Left lung (tissue), 10 donors: ENCODE results near the gene MUC4. TPM values are rescaled to one million over a fixed set of nuclear protein-coding genes. Genes with fewer than 3 reads are reported as not detected.

Experiments
- ATAC-seq: fragments of 200-7000 bp; cut with Tn5 transposase; one replicate; pipeline ENCODE4 v1.9.1; 2020; ENCODE audit warnings: moderate library complexity
- DNase-seq, 4 donors: peaks; one replicate each; pipeline ENCODE4 v3.0.0-alpha.2; 2013 to 2020
- H3K27ac ChIP-seq, 2 donors: fragments of 200-600 bp; sonication (generic) in 1 of 2; one replicate each; pipeline versions ENCODE4 v1.5.0 to v1.8.0; 2020 to 2021
- H3K27me3 ChIP-seq, 2 donors: fragments of 200-600 bp; sonication (generic) in 1 of 2; one replicate each; pipeline versions ENCODE4 v1.5.0 to v1.8.0; 2020 to 2021
- H3K36me3 ChIP-seq, 2 donors: fragments of 200-600 bp; sonication (generic) in 1 of 2; one replicate each; pipeline versions ENCODE4 v1.5.0 to v1.8.0; 2020 to 2021
- H3K4me1 ChIP-seq, 2 donors: fragments of 200-600 bp; one replicate each; pipeline ENCODE4 v1.8.0; 2021
- H3K4me3 ChIP-seq, 2 donors: fragments of 200-600 bp; sonication (generic) in 1 of 2; one replicate each; pipeline versions ENCODE4 v1.5.0 to v1.8.0; 2020 to 2021; ENCODE audit warnings: mild to moderate bottlenecking in 1 of 2
- H3K9me3 ChIP-seq, 2 donors: fragments of 200-600 bp; sonication (generic) in 1 of 2; one replicate each; pipeline versions ENCODE4 v1.5.0 to v1.8.0; 2020 to 2021
- intact Hi-C, 2 donors: fragments of 100-400 bp; cut with DNase I; formaldehyde crosslinking; loops; one replicate each; pipeline versions ENCODE4 v1.11.2 to v1.14.2; 2022
- polyA plus RNA-seq, 6 donors: library from polyadenylated mRNA; unstranded; fragments of 120-200 nt; gene quantifications; one replicate each; pipeline ENCODE4 v1.2.1, GENCODE V29; 2013; ENCODE audit not compliant: insufficient read length in 6 of 6
- total RNA-seq, 2 donors: library from RNA; stranded (reverse); fragmentation: NEBNext Ultra II Directional; extraction: Animal tissue kit (Norgen Biotek cat#: 25700); gene quantifications; one replicate each; pipeline ENCODE4 v1.2.1, GENCODE V29; 2021
- TF ChIP-seq, protein P1 (sequence below), 2 donors: fragments of 200-600 bp; sonication (generic) in 1 of 2; IDR thresholded peaks; one replicate each; pipeline versions ENCODE4 v1.5.0 to v1.8.0; 2021; ENCODE audit warnings: antibody characterized with exemption in 2 of 2
- donor health status: DM: no; HTN: yes; CAD: no.
- donor health status: DM: no; HTN: no; CAD: no.

Gene MUC4
- total and polyA plus RNA-seq, 8 donors, result 0.35 to 12.8 (median 1.5) TPM

DNA sequence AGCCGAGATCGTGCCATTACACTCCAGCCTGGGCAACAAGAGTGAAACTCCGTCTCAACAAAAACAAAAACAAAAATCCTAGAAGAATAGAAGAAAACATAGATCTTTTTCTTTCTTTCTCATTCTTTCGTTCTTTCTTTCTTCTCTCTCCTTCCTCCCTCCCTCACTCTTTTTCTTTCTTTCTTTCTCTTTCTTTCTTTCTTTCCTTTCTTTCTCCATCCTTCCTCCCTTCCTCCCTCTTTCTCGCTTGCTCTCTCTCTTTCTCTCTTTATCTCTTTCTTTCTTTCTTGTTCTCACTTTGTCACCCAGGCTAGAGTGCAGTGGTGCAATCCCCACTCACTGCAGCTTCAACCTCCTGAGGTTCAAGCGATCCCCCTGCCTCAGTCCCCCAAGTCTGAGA, 33.8 kb upstream of the MUC4 start:
- no peaks in the 10 kb centered on the region for H3K9me3 ChIP-seq
- no peaks in the 10 kb centered on the region for H3K36me3 ChIP-seq
- H3K4me3 ChIP-seq, result no peak overlapping the region
- DNase-seq (no peak), ATAC-seq (no peak)
- H3K27ac ChIP-seq, result no peak overlapping the region
- H3K4me1 ChIP-seq, result no peaks in the 10 kb centered on the region
- no peaks in the 10 kb centered on the region for H3K27me3 ChIP-seq
- intact Hi-C loops, result no loop called here
- TF ChIP-seq, protein P1, sequence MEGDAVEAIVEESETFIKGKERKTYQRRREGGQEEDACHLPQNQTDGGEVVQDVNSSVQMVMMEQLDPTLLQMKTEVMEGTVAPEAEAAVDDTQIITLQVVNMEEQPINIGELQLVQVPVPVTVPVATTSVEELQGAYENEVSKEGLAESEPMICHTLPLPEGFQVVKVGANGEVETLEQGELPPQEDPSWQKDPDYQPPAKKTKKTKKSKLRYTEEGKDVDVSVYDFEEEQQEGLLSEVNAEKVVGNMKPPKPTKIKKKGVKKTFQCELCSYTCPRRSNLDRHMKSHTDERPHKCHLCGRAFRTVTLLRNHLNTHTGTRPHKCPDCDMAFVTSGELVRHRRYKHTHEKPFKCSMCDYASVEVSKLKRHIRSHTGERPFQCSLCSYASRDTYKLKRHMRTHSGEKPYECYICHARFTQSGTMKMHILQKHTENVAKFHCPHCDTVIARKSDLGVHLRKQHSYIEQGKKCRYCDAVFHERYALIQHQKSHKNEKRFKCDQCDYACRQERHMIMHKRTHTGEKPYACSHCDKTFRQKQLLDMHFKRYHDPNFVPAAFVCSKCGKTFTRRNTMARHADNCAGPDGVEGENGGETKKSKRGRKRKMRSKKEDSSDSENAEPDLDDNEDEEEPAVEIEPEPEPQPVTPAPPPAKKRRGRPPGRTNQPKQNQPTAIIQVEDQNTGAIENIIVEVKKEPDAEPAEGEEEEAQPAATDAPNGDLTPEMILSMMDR (IDR thresholded peaks at IDR 0.05), result no peak

GRCh38 chr3:195844671-195845218, 33.0 kb upstream of the MUC4 start:
- no peaks in the 10 kb centered on the region for H3K4me1 ChIP-seq
- peaks cover 0 to 1% of the 10 kb centered on the region in 2 donors for H3K27me3 ChIP-seq
- intact Hi-C loops, result no loop called here
- no peak overlapping the region for H3K4me3 ChIP-seq
- DNase-seq (no peak), ATAC-seq (no peak)
- TF ChIP-seq, protein P1 (IDR thresholded peaks at IDR 0.05), result no peak
- H3K27ac ChIP-seq, result no peak overlapping the region
- no peaks in the 10 kb centered on the region for H3K9me3 ChIP-seq
- no peaks in the 10 kb centered on the region for H3K36me3 ChIP-seq

- no peak for ATAC-seq
- Histone ChIP-seq H3K27ac (no peak overlapping the region), H3K27me3 (peaks cover 0 to 9% of the 10 kb centered on the region in 2 donors), H3K9me3 (no peaks in the 10 kb centered on the region), H3K4me3 (no peak overlapping the region), H3K4me1 (no peaks in the 10 kb centered on the region), H3K36me3 (no peaks in the 10 kb centered on the region)
- TF ChIP-seq, protein P1 (IDR thresholded peaks at IDR 0.05), result no peak
- no peak for DNase-seq
- intact Hi-C loops, result no loop called here
These were observed 27.7 kb upstream of the MUC4 start for GRCh38 chr3:195839260-195840010.

DNA sequence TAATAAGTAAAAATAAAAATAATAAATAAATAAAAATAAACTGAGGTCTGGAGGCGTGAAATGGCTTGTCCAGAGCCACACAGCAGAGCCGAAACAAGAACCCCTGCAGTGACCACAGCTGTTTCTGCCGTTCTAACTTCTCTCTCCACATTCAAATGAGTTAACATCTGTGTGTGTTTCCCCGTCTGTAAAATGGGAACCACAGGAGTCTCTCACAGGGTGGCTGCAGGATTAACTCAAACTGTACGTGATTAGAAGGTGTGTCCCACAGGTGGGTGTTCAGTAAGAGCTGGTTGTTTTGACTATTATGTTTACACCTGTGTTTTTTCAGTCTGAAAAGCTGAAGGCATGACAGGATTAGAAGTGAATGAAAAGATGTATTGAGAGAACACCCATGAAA, 27.0 kb upstream of the MUC4 start:
- Histone ChIP-seq H3K27ac (no peak overlapping the region), H3K9me3 (no peaks in the 10 kb centered on the region), H3K4me1 (no peaks in the 10 kb centered on the region), H3K36me3 (no peaks in the 10 kb centered on the region), H3K4me3 (no peak overlapping the region), H3K27me3 (peaks cover 0 to 9% of the 10 kb centered on the region in 2 donors)
- intact Hi-C loops, result no loop called here
- TF ChIP-seq, protein P1 (IDR thresholded peaks at IDR 0.05), result no peak
- ATAC-seq, result no peak
- DNase-seq, result no peak

- no peak overlapping the region for H3K27ac ChIP-seq
- ATAC-seq (no peak), DNase-seq (peak in 1 of 4 donors; percentile 33)
- no peaks in the 10 kb centered on the region for H3K4me1 ChIP-seq
- peaks cover 0 to 9% of the 10 kb centered on the region in 2 donors for H3K27me3 ChIP-seq
- H3K36me3 ChIP-seq, result no peaks in the 10 kb centered on the region
- H3K9me3 ChIP-seq, result no peaks in the 10 kb centered on the region
- H3K4me3 ChIP-seq, result no peak overlapping the region
- intact Hi-C loops, result no loop called here
- TF ChIP-seq, protein P1 (IDR thresholded peaks at IDR 0.05), result no peak
These were observed 24.9 kb upstream of the MUC4 start for GRCh38 chr3:195836476-195837135.
